WTC11 (cell line): ENCODE measurements around the gene ZSCAN2. TPM values are rescaled to one million over a fixed set of nuclear protein-coding genes. Genes with fewer than 3 reads are reported as not detected.

ENCODE experiments used
- ATAC-seq: fragments of 200-7000 bp; cut with Tn5 transposase; 2 replicates; pipeline ENCODE4 v1.10.0; 2021; ENCODE audit warnings: mild to moderate bottlenecking, moderate library complexity
- CTCF ChIA-PET: fragments of 300-600 bp; sonication (Branson Sonifier 250); formaldehyde crosslinking; loops from one replicate; lab custom pipeline; 2021; ENCODE audit warnings: antibody characterized with exemption; lab: Charles Lee
- POLR2A ChIA-PET: fragments of 350-600 bp; sonication (Branson Sonifier 250); formaldehyde crosslinking; loops from one replicate; lab custom pipeline; 2021; ENCODE audit warnings: antibody characterized with exemption; lab: Charles Lee
- DNase-seq: peaks from one replicate; pipeline ENCODE4 v3.0.0; 2021; ENCODE audit warnings: low spot score
- H3K27ac Mint-ChIP-seq: 2 replicates; pipeline ENCODE4 v1.8.0; 2021; ENCODE audit warnings: mixed read lengths
- H3K27me3 Mint-ChIP-seq: 2 replicates; pipeline ENCODE4 v1.8.0; 2021; ENCODE audit warnings: low read depth, mild to moderate bottlenecking, moderate library complexity, mixed read lengths
- H3K36me3 Mint-ChIP-seq: 2 replicates; pipeline ENCODE4 v1.8.0; 2021; ENCODE audit warnings: mixed read lengths
- H3K4me1 Mint-ChIP-seq: 2 replicates; pipeline ENCODE4 v1.8.0; 2022; ENCODE audit warnings: mixed read lengths
- H3K4me3 Mint-ChIP-seq: 2 replicates; pipeline ENCODE4 v1.8.0; 2021; ENCODE audit warnings: mild to moderate bottlenecking, moderate library complexity, mixed read lengths
- H3K9me3 Mint-ChIP-seq: 2 replicates; pipeline ENCODE4 v1.8.0; 2021; ENCODE audit warnings: mixed read lengths
- ATF3 ChIP-seq: sonication (generic); formaldehyde crosslinking; conservative IDR thresholded peaks from 2 replicates; pipeline ENCODE4 v1.8.1; 2022; ENCODE audit warnings: mild to moderate bottlenecking, missing genetic modification reagents
- EMX1 ChIP-seq: fragments of 250-450 bp; sonication (Bioruptor Pico); IDR thresholded peaks from 2 replicates; pipeline ENCODE4 v1.8.0; 2021; ENCODE audit warnings: mild to moderate bottlenecking
- GABPB1 ChIP-seq: sonication (generic); formaldehyde crosslinking; IDR thresholded peaks from 2 replicates; pipeline ENCODE4 v1.8.1; 2023; ENCODE audit warnings: mild to moderate bottlenecking, missing genetic modification reagents
- HMGXB4 ChIP-seq: sonication (generic); formaldehyde crosslinking; IDR thresholded peaks from 2 replicates; pipeline ENCODE4 v1.8.1; 2023; ENCODE audit warnings: mild to moderate bottlenecking, moderate library complexity, missing genetic modification reagents
- IRF2 ChIP-seq: sonication (generic); formaldehyde crosslinking; IDR thresholded peaks from 2 replicates; pipeline ENCODE4 v1.8.0; 2022; ENCODE audit warnings: low read depth, missing genetic modification reagents, borderline replicate concordance
- MXD4 ChIP-seq: fragments of 250-450 bp; sonication (Bioruptor Pico); IDR thresholded peaks from 2 replicates; pipeline ENCODE4 v1.8.0; 2021; ENCODE audit warnings: mild to moderate bottlenecking, moderate library complexity, borderline replicate concordance
- NFATC4 ChIP-seq: fragments of 250-450 bp; sonication (Bioruptor Pico); IDR thresholded peaks from 2 replicates; pipeline ENCODE4 v1.9.0; 2021; ENCODE audit warnings: mild to moderate bottlenecking
- NFYB ChIP-seq: sonication (generic); formaldehyde crosslinking; conservative IDR thresholded peaks from 2 replicates; pipeline ENCODE4 v1.8.0; 2022; ENCODE audit warnings: low read depth, missing genetic modification reagents
- NR3C1 ChIP-seq: sonication (generic); formaldehyde crosslinking; conservative IDR thresholded peaks from 2 replicates; pipeline ENCODE4 v1.8.1; 2023; ENCODE audit warnings: low read depth, mild to moderate bottlenecking, missing genetic modification reagents
- PRDM15 ChIP-seq: sonication (generic); formaldehyde crosslinking; IDR thresholded peaks from 2 replicates; pipeline ENCODE4 v1.8.0; 2022; ENCODE audit warnings: missing genetic modification reagents
- SOX15 ChIP-seq: fragments of 250-450 bp; sonication (Bioruptor Pico); IDR thresholded peaks from 2 replicates; pipeline ENCODE4 v1.9.0; 2021; ENCODE audit warnings: mild to moderate bottlenecking
- TP53 ChIP-seq: sonication (generic); formaldehyde crosslinking; IDR thresholded peaks from 2 replicates; pipeline ENCODE4 v1.8.1; 2023; ENCODE audit warnings: mild to moderate bottlenecking, missing genetic modification reagents
- USF1 ChIP-seq: sonication (generic); formaldehyde crosslinking; IDR thresholded peaks from 2 replicates; pipeline ENCODE4 v1.8.0; 2022; ENCODE audit warnings: mild to moderate bottlenecking, missing genetic modification reagents
- USF2 ChIP-seq: sonication (generic); formaldehyde crosslinking; IDR thresholded peaks from 2 replicates; pipeline ENCODE4 v1.8.1; 2023; ENCODE audit warnings: mild to moderate bottlenecking, missing genetic modification reagents, moderate library complexity
- ZBTB21 ChIP-seq: sonication (generic); formaldehyde crosslinking; IDR thresholded peaks from 2 replicates; pipeline ENCODE4 v1.8.1; 2023; ENCODE audit warnings: mild to moderate bottlenecking, missing genetic modification reagents, borderline replicate concordance
- ZNF232 ChIP-seq: sonication (generic); formaldehyde crosslinking; IDR thresholded peaks from 2 replicates; pipeline ENCODE4 v1.8.0; 2022; ENCODE audit warnings: mild to moderate bottlenecking, missing genetic modification reagents
- ZNF512 ChIP-seq: sonication (generic); formaldehyde crosslinking; IDR thresholded peaks from 2 replicates; pipeline ENCODE4 v1.8.1; 2022; ENCODE audit warnings: missing genetic modification reagents, borderline replicate concordance
- total RNA-seq: library from RNA; stranded (reverse); gene quantifications from 3 replicates; pipeline ENCODE4 v1.2.3, GENCODE V29; 2021

The ZSCAN2 gene
- total RNA-seq, 1 experiment from 2014 or later, result 51.9 TPM

GRCh38 chr15:84624359-84624758, 23.6 kb downstream of the ZSCAN2 start:
- DNase-seq, result no peak
- POLR2A ChIA-PET, result interaction anchor here (0.7 to 1.3 kb wide), 2 partner anchors 29 to 76 kb away, joined by 3 read pairs; partner anchors contain the start of gene WDR73
- peaks cover 8% of the 10 kb centered on the region for H3K27me3 Mint-ChIP-seq
- ATAC-seq, result no peak
- TF ChIP-seq PRDM15 (CRISPR knock-in tag) (no peak), ATF3 (no peak), GABPB1 (CRISPR knock-in tag) (no peak)
- peaks cover 11% of the 10 kb centered on the region for H3K4me1 Mint-ChIP-seq
- CTCF ChIA-PET, result interaction anchor here (0.7 to 2.1 kb wide), 5 partner anchors 10 to 54 kb away, joined by 3 to 6 read pairs (median 4); no protein-coding TSS in a partner anchor
- H3K27ac Mint-ChIP-seq, result peak overlapping the region; percentile 48
- peaks cover 39% of the 10 kb centered on the region for H3K9me3 Mint-ChIP-seq
- peaks cover 64% of the 10 kb centered on the region for H3K36me3 Mint-ChIP-seq
- no peak overlapping the region for H3K4me3 Mint-ChIP-seq

GRCh38 chr15:84625123-84625522, 24.3 kb downstream of the ZSCAN2 start:
- TF ChIP-seq SOX15 (CRISPR knock-in tag), result no peak
- peak overlapping the region; percentile 48 for H3K27ac Mint-ChIP-seq
- H3K9me3 Mint-ChIP-seq, result peaks cover 31% of the 10 kb centered on the region
- DNase-seq (no peak), ATAC-seq (no peak)
- peaks cover 17% of the 10 kb centered on the region for H3K4me1 Mint-ChIP-seq
- peaks cover 56% of the 10 kb centered on the region for H3K36me3 Mint-ChIP-seq
- ChIA-PET CTCF (interaction anchor here (0.9 to 2.1 kb wide), 6 partner anchors 12 to 54 kb away, joined by 3 to 6 read pairs (median 4); no protein-coding TSS in a partner anchor), POLR2A (interaction anchor here (1.3 kb wide), 1 partner anchor 29 kb away, joined by 3 read pairs; the partner anchor contains the start of gene WDR73)
- no peak overlapping the region for H3K4me3 Mint-ChIP-seq
- H3K27me3 Mint-ChIP-seq, result peaks cover 8% of the 10 kb centered on the region

- Mint-ChIP-seq H3K4me3 (no peak overlapping the region), H3K27me3 (peaks cover 10% of the 10 kb centered on the region), H3K9me3 (no peaks in the 10 kb centered on the region), H3K27ac (peak overlapping the region; percentile 79; the same call in 1 of the 2 replicates), H3K36me3 (peaks cover 17% of the 10 kb centered on the region), H3K4me1 (peaks cover 38% of the 10 kb centered on the region)
- DNase-seq (no peak), ATAC-seq (no peak)
- TF ChIP-seq NFYB (CRISPR knock-in tag), result no peak
- no peak for TF ChIP-seq NR3C1 (CRISPR knock-in tag)
- no peak for TF ChIP-seq TP53 (CRISPR knock-in tag)
- no peak for TF ChIP-seq NFATC4
- no peak for TF ChIP-seq ZNF232 (CRISPR knock-in tag)
- no peak for TF ChIP-seq USF2 (CRISPR knock-in tag)
- no peak for TF ChIP-seq ZNF512
- ChIA-PET CTCF (interaction anchor here (0.9 to 11.7 kb wide), 5 partner anchors 25 to 58 kb away, joined by 3 to 139 read pairs (median 5); partner anchors contain the start of gene ZSCAN2), POLR2A (no interaction called here)
Observed at GRCh38 chr15:84629033-84629432, 28.2 kb downstream of the ZSCAN2 start.

- no peak for ATAC-seq
- TF ChIP-seq IRF2 (CRISPR knock-in tag), result no peak
- no peak for TF ChIP-seq HMGXB4 (CRISPR knock-in tag)
- TF ChIP-seq USF1 (CRISPR knock-in tag), result no peak
- no peak for TF ChIP-seq EMX1 (CRISPR knock-in tag)
- TF ChIP-seq ZBTB21 (CRISPR knock-in tag), result no peak
- TF ChIP-seq MXD4 (CRISPR knock-in tag), result no peak
Observed at GRCh38 chr15:84631706-84632272, 31.0 kb downstream of the ZSCAN2 start.

More at GRCh38 chr15:84631706-84632272, 31.0 kb downstream of the ZSCAN2 start:
- ChIA-PET CTCF (interaction anchor here (0.9 to 11.7 kb wide), 5 partner anchors 9 to 61 kb away, joined by 3 to 139 read pairs (median 12); partner anchors contain the start of genes WDR73 and ZSCAN2), POLR2A (interaction anchor here (0.6 to 2.8 kb wide), 4 partner anchors 20 to 318 kb away, joined by 3 to 14 read pairs (median 6); partner anchors contain the start of genes WDR73 and ZSCAN2)
- H3K27ac Mint-ChIP-seq, result peak overlapping the region; percentile 88; the same call in 1 of the 2 replicates
- DNase-seq, result no peak
- peaks cover 40% of the 10 kb centered on the region for H3K4me1 Mint-ChIP-seq
- H3K27me3 Mint-ChIP-seq, result peaks cover 16% of the 10 kb centered on the region
- peaks cover 7% of the 10 kb centered on the region for H3K36me3 Mint-ChIP-seq
- peak overlapping the region; percentile 90 for H3K4me3 Mint-ChIP-seq
- no peaks in the 10 kb centered on the region for H3K9me3 Mint-ChIP-seq
